GM13977 (cell line): ENCODE measurements around the gene GALM.
"Not testable (repeated sequence)": the region's sequence is repeated elsewhere in the genome, so short reads cannot be mapped to it uniquely, and the experiment has no call there.

Source experiments
- DNase-seq: peaks from one replicate; pipeline ENCODE4 v3.0.0; 2012; ENCODE audit warnings: low spot score
- CTCF ChIP-seq: IDR thresholded peaks from 2 replicates; pipeline ENCODE4 v1.5.1; 2012; ENCODE audit warnings: mild to moderate bottlenecking, control low read depth; ENCODE audit not compliant: insufficient read depth; ENCODE audit errors: extremely low read depth, missing control alignments
- in situ Hi-C: fragments of 300-500 bp; cut with MboI; formaldehyde crosslinking; loops from one replicate; pipeline ENCODE4 v1.12.0; 2022; ENCODE audit warnings: low sequenced_read_pairs, low pct_unique_long_range_greater_than_20kb, mixed read lengths, inconsistent platforms; ENCODE audit not compliant: unreplicated experiment

Gene GALM

GRCh38 chr2:38708900-38709566 lies 43.1 kb downstream of the GALM start:
- in situ Hi-C loops = no loop called here
- TF ChIP-seq CTCF = no peak
- no peak for DNase-seq

GRCh38 chr2:38709567-38710194 lies 43.8 kb downstream of the GALM start:
- no peak for TF ChIP-seq CTCF
- no peak for DNase-seq
- in situ Hi-C loops = no loop called here

- no peak for TF ChIP-seq CTCF
- DNase-seq = no peak
- in situ Hi-C loops = no loop called here
These were observed 45.6 kb downstream of the GALM start for GRCh38 chr2:38711558-38711957.

- no peak for TF ChIP-seq CTCF
- in situ Hi-C loops = no loop called here
- no peak for DNase-seq
These were observed 46.5 kb downstream of the GALM start for GRCh38 chr2:38712413-38712812.

- no peak for DNase-seq
- no peak for TF ChIP-seq CTCF
- in situ Hi-C loops = no loop called here
These were observed 47.0 kb downstream of the GALM start for GRCh38 chr2:38712871-38713270.

- TF ChIP-seq CTCF = no peak
- no peak for DNase-seq
- in situ Hi-C loops = no loop called here
These were observed 47.4 kb downstream of the GALM start for GRCh38 chr2:38713338-38713737.

GRCh38 chr2:38714941-38715340 lies 49.0 kb downstream of the GALM start:
- DNase-seq, in situ Hi-C loops: not testable (repeated sequence)
